ENCODE results near the gene ADAMTSL2.

Gene ADAMTSL2

GRCh38 chr9:133573791-133574515 lies 39.4 kb downstream of the ADAMTSL2 start:
- TF ChIP-seq, protein P1, sequence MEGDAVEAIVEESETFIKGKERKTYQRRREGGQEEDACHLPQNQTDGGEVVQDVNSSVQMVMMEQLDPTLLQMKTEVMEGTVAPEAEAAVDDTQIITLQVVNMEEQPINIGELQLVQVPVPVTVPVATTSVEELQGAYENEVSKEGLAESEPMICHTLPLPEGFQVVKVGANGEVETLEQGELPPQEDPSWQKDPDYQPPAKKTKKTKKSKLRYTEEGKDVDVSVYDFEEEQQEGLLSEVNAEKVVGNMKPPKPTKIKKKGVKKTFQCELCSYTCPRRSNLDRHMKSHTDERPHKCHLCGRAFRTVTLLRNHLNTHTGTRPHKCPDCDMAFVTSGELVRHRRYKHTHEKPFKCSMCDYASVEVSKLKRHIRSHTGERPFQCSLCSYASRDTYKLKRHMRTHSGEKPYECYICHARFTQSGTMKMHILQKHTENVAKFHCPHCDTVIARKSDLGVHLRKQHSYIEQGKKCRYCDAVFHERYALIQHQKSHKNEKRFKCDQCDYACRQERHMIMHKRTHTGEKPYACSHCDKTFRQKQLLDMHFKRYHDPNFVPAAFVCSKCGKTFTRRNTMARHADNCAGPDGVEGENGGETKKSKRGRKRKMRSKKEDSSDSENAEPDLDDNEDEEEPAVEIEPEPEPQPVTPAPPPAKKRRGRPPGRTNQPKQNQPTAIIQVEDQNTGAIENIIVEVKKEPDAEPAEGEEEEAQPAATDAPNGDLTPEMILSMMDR (IDR thresholded peaks at IDR 0.05; ENCODE audit: low read depth, low read length), result no peak
- H3K4me3 ChIP-seq (ENCODE audit: low read depth, low read length), result no peak overlapping the region

- H3K4me3 ChIP-seq (ENCODE audit: low read depth, low read length), result no peak overlapping the region
- TF ChIP-seq, protein P1 (IDR thresholded peaks at IDR 0.05; ENCODE audit: low read depth, low read length), result no peak
Observed at GRCh38 chr9:133574771-133575170, 40.3 kb downstream of the ADAMTSL2 start.

GRCh38 chr9:133575186-133576030 lies 40.9 kb downstream of the ADAMTSL2 start:
- H3K4me3 ChIP-seq (ENCODE audit: low read depth, low read length), result no peak overlapping the region
- TF ChIP-seq, protein P1 (IDR thresholded peaks at IDR 0.05; ENCODE audit: low read depth, low read length), result no peak

- H3K4me3 ChIP-seq (ENCODE audit: low read depth, low read length), result no peak overlapping the region
- TF ChIP-seq, protein P1 (IDR thresholded peaks at IDR 0.05; ENCODE audit: low read depth, low read length), result no peak
Observed at GRCh38 chr9:133576031-133576874, 41.7 kb downstream of the ADAMTSL2 start.

GRCh38 chr9:133576875-133577736 lies 42.6 kb downstream of the ADAMTSL2 start:
- TF ChIP-seq, protein P1 (IDR thresholded peaks at IDR 0.05; ENCODE audit: low read depth, low read length), result no peak
- H3K4me3 ChIP-seq (ENCODE audit: low read depth, low read length), result no peak overlapping the region

GRCh38 chr9:133577737-133578112 lies 43.2 kb downstream of the ADAMTSL2 start:
- TF ChIP-seq, protein P1 (IDR thresholded peaks at IDR 0.05; ENCODE audit: low read depth, low read length), result no peak
- H3K4me3 ChIP-seq (ENCODE audit: low read depth, low read length), result no peak overlapping the region

Measured in WI38 (cell line).